ENCODE measurements around the gene TACC3.

TACC3 gene

DNA sequence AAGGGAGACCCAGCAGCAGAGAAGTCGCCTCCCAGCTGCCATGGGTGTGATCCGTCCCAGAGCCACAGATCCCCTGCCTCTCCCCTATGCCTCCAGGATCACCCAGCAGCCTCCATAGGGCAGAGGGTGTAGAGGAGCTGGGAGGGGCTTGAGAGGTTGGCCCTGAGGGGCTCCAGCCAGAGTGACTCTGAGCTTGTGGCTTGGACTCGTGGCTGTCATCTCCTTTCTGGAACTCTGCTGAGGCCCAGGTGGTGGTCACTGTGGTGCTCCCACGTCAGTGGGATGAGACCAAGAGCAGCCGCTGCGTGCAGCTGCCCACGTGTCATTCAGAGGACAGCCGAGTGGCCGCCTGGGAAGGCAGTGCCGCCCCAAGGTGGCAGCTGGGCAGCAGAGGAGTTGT lies 4.2 kb downstream of the TACC3 start:
- DNase-seq = no peak

DNA sequence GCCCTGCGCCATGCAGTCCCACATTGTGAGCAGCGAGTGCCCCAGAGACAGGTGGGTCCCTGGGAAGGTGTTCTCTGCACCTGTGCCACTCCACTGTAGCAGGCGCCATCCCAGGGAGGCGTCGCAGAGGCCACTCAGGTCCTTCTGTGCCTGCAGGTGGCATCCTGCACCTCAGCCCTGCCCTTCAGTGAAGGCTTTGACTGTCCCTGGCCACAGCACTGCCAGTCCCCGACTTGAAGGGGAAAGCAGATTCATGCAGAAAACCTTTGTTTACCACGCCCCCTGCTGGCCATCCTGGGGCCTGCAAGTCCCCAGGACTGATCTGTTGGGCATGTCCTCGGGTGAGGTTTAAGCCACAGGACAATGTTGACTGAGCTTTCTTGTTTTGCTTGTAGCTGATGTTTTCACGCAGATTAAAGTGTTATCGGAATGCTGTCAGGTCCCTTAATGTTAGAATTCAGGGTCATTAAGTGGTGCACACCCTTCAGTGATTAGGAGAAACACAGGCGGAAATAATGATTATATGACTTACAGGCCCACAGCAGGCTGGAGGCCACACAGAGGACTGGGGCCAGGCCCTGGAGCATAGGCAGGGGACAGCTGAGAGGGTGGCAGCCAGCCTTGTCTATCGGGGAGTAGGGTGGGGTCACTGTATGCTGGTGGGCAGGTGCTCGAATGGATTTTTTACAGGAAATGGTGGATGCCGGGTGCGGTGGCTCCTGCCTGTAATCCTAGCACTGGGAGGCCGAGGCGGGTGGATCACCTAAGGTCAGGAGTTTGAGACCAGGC lies 5.0 kb downstream of the TACC3 start:
- DNase-seq = peak; percentile 93

DNA sequence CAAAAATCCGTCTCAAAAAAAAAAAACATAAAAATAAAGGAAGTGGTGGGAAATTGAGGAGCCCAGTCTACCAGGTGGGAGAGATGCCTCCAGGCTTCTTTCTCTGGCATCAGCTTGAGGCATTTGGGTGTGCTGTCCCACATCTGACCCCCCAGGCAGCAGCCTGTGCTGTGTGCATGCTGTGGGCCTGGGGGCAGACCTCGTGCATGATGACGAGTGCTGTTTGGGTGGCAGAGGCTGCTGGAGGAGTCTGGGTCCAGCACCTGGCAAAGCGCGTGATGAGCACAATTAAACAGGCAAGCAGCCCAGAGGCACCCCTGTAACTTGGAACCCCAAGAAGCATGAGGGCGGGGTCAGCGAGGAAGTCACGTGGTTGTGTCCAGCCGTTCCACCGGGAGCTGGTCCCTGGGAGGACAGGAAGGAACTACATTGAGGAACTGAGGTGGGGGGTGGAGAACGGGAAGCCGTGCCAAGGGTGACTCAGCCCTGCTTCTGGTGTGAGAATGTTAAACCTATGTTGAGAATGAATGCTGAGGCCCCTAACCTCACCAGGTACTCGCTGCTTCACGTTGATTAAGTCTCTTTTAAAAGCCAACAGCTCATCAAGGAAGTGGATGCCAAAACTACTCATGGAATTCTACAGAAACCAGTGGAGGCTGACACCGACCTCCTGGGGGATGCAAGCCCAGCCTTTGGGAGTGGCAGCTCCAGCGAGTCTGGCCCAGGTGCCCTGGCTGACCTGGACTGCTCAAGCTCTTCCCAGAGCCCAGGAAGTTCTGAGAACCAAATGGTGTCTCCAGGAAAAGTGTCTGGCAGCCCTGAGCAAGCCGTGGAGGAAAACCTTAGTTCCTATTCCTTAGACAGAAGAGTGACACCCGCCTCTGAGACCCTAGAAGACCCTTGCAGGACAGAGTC lies 6.1 kb downstream of the TACC3 start:
- DNase-seq = no peak

DNA sequence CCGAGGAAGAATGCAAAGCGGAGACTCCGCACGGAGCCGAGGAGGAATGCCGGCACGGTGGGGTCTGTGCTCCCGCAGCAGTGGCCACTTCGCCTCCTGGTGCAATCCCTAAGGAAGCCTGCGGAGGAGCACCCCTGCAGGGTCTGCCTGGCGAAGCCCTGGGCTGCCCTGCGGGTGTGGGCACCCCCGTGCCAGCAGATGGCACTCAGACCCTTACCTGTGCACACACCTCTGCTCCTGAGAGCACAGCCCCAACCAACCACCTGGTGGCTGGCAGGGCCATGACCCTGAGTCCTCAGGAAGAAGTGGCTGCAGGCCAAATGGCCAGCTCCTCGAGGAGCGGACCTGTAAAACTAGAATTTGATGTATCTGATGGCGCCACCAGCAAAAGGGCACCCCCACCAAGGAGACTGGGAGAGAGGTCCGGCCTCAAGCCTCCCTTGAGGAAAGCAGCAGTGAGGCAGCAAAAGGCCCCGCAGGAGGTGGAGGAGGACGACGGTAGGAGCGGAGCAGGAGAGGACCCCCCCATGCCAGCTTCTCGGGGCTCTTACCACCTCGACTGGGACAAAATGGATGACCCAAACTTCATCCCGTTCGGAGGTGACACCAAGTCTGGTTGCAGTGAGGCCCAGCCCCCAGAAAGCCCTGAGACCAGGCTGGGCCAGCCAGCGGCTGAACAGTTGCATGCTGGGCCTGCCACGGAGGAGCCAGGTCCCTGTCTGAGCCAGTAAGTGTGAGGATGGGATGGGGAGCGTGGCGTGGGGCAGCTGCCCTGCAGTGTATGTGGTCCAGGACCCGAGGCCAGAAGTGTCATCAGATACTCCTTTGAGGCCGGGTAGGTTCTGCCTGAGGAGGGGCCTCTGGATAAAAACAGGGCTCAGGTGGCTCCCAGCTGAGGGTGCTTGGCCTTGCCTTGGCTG lies 7.0 kb downstream of the TACC3 start:
- DNase-seq = no peak

DNA sequence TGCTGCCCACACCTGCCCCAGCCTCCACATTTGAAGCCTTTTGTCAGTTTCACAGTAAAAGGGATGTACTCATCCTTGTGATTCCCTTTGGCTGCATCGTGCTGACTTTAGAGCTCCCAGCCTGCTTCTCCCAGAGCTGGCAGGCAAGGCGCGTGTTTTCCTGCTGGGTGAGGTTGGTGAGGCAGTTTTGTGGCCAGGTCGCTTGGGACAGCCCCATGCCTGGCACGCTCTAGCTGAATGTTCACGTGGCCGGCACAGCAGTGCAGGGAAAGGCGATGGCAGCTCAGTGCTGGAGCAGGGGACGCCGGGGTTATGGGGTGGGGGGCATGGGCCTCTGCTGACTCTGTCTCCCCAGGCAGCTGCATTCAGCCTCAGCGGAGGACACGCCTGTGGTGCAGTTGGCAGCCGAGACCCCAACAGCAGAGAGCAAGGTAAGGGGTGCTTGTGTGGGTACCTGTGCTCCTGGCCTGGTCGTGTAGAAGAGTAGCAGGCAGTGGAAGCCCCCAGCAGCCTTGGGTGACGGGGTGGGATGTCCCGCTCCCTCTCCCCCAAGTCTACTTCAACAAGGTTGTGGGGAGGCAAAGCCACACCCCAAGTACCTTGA lies 9.3 kb downstream of the TACC3 start:
- no peak for DNase-seq

DNA sequence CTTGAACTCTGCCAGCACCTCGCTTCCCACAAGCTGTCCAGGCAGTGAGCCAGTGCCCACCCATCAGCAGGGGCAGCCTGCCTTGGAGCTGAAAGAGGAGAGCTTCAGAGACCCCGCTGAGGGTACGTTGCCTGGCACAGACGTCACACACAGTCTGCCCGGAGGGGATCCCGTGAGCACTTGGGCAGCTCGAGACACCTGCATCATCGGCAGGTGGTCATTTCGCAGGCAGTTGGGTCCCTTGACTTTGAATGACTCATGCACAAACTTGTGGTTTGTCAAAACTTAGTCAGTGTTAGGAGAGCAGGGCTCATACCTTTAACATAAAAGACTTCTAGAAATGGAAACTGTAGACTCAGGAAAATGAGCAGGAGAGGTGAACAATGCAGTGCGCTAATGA lies 9.9 kb downstream of the TACC3 start:
- DNase-seq = no peak

DNA sequence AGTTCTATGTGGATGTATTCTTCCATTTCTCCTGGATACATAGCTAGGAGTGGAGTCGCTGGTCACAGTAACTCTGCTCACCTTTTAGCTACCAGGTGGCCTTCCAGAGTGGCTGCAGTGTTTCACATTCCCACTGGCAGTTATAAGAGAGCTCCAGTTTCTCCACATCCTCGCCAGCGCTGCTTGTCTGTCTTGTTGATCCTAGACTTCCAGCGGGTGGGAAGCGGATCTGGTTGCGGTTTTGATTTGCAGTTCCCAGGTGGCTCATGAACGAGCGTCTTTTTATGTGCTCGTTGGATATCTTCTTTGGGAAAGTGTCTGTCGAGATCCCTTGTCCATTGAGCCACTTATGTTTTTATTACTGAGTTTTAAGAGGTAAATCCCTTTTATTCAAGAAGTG lies 11.6 kb downstream of the TACC3 start:
- no peak for DNase-seq

DNA sequence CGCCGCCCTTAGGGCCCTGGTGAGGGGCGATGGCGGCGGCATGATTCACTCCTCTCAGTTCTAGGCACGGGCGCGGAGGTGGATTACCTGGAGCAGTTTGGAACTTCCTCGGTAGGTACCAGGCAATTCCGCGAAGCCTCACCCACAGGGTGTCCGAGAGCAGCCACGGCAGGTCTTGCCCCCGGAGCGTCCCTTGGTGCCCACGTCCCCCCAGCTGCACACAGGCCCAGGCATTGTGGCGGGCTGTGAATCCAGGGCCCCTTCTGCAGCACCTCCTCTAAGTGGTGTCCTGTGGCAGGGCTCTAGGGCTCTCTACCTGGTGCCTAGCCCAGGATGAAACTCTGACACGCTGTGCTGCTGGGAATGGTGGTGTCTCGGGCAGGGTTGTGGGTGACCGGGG lies 13.9 kb downstream of the TACC3 start:
- DNase-seq = no peak

DNA sequence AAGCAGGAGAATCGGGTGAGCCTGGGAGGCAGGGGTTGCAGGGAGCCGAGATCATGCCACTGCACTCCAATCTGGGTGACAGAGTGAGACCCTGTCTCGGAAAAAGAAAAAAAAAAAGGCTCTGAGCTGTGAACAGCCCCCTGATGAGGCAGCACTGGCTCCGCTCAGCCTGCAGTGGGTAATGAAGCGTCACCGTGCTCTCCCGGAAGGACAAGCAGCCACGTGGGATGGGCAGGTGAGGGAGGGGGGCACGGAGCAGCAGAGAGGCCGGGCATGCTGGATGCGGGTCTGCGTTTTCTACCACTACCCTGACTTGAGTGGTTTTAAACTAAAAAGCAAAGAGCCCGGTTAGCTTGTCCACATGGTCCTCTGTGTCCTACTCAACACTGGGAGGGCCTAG lies 15.5 kb downstream of the TACC3 start:
- DNase-seq = no peak

DNA sequence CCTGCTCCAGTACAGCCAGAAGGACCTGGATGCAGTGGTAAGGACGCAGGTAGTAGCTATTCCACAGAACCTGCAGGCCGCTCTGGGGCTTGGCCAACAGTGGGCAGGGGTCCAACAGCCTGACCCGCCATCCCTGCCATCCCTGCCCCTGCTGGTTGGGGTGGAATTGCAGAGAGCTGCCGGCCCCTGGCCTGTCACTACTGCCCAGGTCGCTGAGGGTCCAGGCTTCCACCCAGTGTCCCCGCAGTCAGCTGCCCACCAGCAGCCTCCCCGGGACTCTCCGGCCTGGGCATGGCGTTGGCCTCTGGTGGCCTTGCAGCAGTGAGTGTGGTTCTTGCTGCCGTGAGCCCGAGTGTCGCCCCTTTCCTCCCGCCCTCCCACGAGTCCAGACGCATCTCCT lies 16.3 kb downstream of the TACC3 start:
- no peak for DNase-seq

DNA sequence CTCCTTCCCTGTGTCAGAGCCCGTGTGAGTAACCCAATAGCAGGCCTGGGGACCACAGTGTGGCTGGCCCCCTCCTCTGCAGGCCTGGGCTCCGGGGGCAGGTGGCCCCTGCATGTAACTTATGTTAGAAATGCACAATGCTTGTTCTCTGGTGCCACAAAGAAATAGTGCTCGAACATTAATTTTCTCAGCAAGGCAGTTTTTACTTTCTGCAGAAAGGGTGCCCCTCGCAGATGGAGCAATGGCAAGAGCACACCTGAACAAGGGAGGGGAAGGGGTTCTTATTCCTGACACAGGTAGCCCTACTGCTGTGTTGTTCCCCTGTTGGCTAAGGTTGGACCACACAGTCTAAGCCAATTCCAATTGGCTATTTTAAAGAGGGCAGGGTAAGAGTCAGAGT lies 17.1 kb downstream of the TACC3 start:
- DNase-seq = no peak

DNA sequence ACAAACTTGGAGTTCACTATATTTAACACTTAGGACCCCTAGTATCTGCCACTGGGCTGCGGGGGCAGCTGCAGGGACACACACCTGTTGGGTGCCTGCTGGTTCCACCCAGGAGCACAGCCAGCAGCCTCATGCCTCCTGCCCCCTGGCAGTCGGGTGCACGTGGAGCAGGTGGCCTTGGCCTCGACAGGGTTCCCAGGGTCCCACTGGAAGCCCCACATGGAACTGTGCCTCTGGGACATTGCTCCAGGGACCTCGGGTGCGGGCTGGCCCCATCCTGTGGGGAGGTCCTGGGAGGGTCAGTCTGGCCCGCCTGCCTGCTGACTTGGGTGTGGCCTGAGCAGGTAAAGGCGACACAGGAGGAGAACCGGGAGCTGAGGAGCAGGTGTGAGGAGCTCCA lies 18.0 kb downstream of the TACC3 start:
- DNase-seq = no peak

DNA sequence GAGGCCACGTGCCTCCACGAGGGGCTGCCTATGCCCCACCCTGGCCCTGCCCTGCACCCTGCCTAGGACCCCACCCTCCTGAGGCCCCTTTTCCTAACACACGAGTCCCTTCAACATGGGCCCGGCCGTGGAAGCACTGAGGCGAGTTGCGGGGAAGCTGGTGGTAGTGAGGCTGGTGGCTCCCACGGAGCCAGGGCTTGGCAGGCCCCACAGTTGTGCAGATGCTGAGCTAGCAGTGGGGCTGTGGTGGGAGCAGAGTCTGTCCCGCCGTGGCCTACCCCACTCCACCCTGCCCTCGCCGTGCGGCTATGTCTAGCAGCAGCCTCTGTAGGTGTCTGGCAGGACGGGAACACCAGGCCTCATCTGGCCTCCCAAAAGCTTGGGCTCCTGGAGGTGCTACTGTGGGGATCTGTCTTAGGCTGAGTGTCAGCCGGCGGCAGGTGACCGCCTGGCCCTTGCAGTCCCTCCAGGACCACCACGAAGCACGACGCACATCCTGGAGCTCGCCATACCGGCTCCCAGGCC lies 18.8 kb downstream of the TACC3 start:
- no peak for DNase-seq

DNA sequence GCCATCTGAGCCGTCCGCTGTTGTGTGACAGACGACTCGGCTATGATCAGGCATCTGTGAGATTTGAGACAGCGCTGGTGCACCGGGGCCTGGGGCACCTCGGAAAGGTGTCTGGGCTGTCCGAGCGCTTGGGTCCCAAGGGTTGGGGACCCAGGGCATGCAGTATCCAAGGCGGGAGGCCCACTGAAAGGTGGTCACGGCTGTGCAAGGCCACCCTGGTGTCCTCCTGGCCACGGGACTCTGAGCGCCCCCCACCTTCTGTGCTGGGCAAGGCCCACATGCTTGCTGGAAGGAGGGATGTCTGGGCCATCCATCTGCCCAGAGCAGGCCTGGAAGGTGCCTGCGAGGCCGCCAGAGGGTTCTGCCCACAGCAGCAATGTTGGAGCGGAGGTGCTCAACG lies 19.9 kb downstream of the TACC3 start:
- no peak for DNase-seq

DNA sequence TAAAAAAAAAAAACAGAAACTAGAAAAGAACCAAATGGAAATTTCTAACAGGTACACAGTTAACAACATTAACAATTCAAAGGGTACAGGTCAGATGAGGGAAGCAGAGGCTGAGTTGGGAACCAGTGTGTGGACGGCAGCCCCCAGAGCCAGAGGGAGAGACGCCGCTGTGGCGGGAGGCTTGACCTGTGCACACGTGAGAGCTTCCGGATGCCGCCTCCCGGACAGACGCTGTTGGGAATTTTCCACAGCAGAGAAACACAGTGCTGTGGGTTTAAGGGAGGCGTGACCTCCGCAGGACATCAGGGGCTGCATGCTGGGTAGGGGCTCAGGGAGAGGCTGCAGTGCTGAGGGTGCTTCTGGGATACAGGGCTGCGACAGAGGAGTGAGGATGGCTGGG lies 22.2 kb downstream of the TACC3 start:
- no peak for DNase-seq

DNA sequence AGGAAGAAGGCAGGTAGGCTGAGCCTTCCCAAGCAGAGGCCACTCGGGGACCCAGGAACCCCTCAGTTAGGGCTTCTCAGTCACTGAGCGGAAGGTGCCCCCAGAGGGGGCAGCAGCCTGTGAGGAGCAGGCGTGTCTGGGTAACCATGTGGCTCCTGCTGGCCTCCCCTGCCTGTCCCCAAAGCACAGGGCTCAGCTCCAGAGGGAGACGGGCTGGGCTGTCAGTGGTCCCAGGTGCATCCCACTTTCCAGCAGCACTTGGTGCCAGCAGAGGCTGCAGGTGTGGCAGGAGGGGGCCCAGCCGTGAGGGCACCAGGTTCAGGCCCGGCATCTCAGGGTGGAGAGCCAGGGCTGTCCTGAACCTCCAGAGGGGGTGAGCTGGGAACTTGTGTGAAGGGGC lies 22.7 kb downstream of the TACC3 start:
- no peak for DNase-seq

DNA sequence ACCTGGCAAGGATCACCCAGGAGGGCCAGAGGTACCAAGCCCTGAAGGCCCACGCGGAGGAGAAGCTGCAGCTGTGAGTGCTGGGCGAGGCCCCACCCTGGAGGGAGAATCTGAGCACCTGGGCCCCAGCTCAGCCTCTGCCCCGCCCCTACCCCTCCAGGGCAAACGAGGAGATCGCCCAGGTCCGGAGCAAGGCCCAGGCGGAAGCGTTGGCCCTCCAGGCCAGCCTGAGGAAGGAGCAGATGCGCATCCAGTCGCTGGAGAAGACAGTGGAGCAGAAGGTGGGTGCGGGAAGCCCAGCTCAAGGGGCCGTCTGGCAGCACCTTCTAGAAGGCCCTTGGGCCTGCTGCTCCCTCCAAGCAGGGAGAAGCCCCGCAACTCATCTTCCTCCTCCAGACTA lies 23.2 kb downstream of the TACC3 start:
- no peak for DNase-seq

DNA sequence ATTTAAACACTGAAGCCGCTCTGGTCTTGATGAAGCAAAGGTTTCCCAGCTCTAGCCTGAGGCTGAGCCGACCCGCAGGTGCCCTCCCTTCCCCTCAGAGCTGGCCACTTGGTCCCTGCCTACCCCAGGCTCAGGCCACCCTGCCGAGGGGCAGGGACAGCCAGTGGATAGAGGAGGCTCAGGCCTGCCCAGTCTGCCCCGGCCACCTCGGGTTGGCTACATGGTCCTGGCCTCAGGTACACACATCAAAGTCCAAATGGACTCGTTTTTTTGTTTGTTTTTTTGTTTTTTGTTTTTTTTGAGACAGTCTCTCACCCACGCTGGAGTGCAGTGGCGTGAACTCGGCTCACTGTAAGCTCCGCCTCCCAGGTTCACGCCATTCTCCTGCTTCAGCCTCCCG lies 23.8 kb downstream of the TACC3 start:
- no peak for DNase-seq

DNA sequence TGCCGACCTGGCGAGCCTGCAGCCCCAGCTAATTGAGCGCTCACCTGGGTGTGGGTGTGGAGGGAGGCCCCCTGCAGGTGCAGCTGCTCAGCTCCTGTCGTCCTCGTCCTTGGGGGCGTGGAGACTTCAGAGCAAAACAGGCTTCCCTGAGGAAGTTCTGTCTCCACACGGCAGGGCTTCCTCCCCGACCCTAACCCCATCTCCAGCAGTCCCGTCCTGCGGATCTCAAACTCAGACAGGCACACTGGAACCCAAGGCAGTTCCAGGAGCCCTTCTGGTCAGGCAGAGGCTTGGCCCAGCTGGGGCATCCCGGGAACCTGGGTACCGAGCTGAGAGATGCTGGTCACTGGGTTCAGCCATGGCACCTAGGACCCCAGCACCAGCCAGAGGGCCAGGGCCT lies 24.4 kb downstream of the TACC3 start:
- no peak for DNase-seq

DNA sequence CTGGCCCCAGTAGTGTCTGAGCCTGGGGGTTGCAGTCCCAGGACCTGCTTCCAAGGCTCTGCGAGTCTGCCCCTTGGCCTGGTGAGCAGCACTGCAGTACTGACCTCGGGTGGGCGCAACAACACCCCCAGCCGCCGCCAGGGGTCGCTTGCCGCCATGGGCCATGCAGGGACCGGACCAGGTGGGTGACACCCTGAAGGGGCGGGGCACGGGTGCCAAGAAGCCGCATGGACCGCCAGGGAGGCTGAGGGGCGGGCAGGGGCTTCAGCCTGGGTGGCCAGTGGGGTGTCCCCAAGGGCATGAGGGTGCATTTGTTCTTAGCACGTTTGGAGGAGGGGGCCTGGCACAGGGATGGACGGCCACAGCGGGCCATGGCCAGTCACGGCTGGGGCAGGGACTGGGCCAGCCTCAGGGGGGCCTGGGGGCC lies 25.0 kb downstream of the TACC3 start:
- peak; percentile 74 for DNase-seq

DNA sequence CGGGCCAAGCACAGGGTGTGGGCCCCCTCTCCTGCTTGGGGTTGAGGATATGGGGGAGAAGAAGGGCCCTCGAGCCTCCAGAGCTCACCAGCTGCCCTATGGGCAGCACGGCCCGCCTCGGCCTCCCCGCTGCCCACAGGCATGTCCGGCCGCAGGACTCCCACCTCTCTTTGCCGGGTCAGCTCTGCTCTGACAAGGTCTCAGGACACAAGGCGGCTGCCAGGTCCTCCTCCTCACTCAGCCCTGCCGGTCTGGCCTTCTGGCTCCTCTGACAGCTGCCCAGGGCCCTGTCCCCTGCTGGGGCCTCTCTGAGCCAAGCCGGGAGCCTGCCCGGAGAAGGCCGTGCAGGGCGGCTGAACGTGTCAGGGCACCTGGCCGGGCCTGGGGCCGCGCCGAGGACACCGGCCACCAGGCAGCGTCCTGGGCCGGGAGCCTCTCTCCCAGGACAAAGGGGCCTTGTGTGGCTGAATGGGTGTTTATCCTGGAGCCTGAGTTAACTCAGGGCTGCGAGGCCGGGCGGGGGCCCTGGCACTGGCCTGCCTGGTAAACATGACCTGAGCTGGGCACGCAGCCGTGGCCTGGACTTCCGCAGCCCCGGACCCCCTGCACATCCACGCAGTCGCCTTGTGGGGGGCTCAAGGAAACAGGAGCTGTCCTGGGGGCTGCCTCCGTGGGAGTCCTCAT lies 25.7 kb downstream of the TACC3 start:
- DNase-seq = no peak

DNA sequence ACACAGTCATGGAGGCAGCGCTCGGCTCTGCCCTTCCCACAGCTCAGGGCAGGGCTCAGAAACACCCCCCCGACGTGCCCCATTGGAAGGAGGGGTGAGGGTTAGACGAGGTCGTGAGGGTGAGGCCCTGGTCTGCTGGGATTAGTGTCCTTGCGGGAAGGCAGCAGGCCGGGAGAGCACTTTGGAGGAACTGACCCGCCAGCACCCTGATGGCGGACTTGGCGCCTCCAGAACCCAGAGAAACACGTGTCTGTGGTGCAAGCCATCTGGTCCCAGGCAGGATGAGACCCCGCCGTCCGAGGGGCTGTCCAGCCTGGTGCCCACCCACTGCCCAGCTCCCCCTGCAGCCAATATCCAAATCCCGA lies 26.3 kb downstream of the TACC3 start:
- DNase-seq = no peak

Data from activated CD4-positive, alpha-beta T cell treated with anti-CD3 and anti-CD28 coated beads, Interleukin-2, amount 50 U/mL, for 1 hour (primary cell).